K562 (cell line): Measurements from ENCODE around the gene ACOX1. TPM values are rescaled to one million over a fixed set of nuclear protein-coding genes. Genes with fewer than 3 reads are reported as not detected.
A peak's percentile ranks its signal among the peaks of the same experiment; 100 is the strongest.

ENCODE experiments used
- ATAC-seq: fragments of 200-7000 bp; cut with Tn5 transposase; 3 replicates; pipeline ENCODE4 v1.9.1; 2020; ENCODE audit warnings: moderate library complexity
- BruUV-seq: library from RNA; stranded (reverse); fragments of 400-500 nt; replicated peaks from 2 replicates; lab custom pipeline; 2021; lab: Mats Ljungman, UMichigan
- CTCF ChIA-PET: fragments of 300-600 bp; formaldehyde crosslinking; extraction: SDS; loops from one replicate; lab custom pipeline; 2021; ENCODE audit warnings: low intra/inter-chr PET ratio; lab: Yijun Ruan, JAX
- POLR2A ChIA-PET: fragments of 300-600, 350-650 bp; sonication (Branson Sonifier 250); formaldehyde crosslinking; extraction: SDS; loops from one replicate; lab custom pipeline; 2021; ENCODE audit warnings: antibody characterized with exemption, inconsistent platforms; lab: Yijun Ruan, JAX
- DNase-seq, 4 experiments: peaks; one replicate each; pipeline versions ENCODE4 v3.0.0 to v3.0.0-alpha.2; 2011 to 2018; ENCODE audit warnings: low spot score in 3 of 4, mixed read lengths in 3 of 4; ENCODE audit errors: extremely low read depth in 1 of 4
- FAIRE-seq: peaks from 2 replicates; lab custom pipeline; 2011; peaks lifted over from hg19 to GRCh38; lab: Jason Lieb, UNC
- H2AFZ ChIP-seq: 2 replicates; pipeline ENCODE4 v1.6.0; 2011; ENCODE audit warnings: low read depth, low read length, control low read depth, inconsistent platforms
- H3K27ac ChIP-seq: fragments of 200-600 bp; 3 replicates; pipeline ENCODE4 v1.8.0; 2011; ENCODE audit warnings: low read depth, mild to moderate bottlenecking, control low read depth, inconsistent platforms, low read length, moderate library complexity, mixed read lengths; ENCODE audit errors: extremely low read depth
- H3K27me3 ChIP-seq, 2 experiments: fragments of 300-600 bp in 1 of 2; 2 replicates in 1 of 2; 3 replicates in 1 of 2; pipeline versions ENCODE4 v1.6.0 to v1.8.0; 2011; ENCODE audit warnings: inconsistent platforms in 2 of 2, low read length in 2 of 2, mild to moderate bottlenecking in 1 of 2, mixed read lengths in 1 of 2, moderate library complexity in 1 of 2; ENCODE audit not compliant: control insufficient read depth in 2 of 2, insufficient read depth in 2 of 2
- H3K36me3 ChIP-seq: fragments of 300-600 bp; 3 replicates; pipeline ENCODE4 v1.8.0; 2011; ENCODE audit warnings: mild to moderate bottlenecking, low read length, inconsistent platforms; ENCODE audit not compliant: control insufficient read depth, insufficient read depth
- H3K4me1 ChIP-seq, 2 experiments: fragments of 200-600 bp in 1 of 2; replicated peaks in 1 of 2; 2 replicates in 1 of 2; 3 replicates in 1 of 2; pipeline versions ENCODE4 v1.5.1 to v1.8.0; 2011; ENCODE audit warnings: inconsistent platforms in 2 of 2, low read length in 2 of 2, mild to moderate bottlenecking in 1 of 2, mixed read lengths in 1 of 2, moderate library complexity in 1 of 2; ENCODE audit not compliant: control insufficient read depth in 2 of 2, insufficient read depth in 2 of 2
- H3K4me2 ChIP-seq: 2 replicates; pipeline ENCODE4 v1.6.1; 2011; ENCODE audit warnings: low read length, control low read depth, inconsistent platforms, mixed read lengths; ENCODE audit not compliant: insufficient read depth
- H3K4me3 ChIP-seq: fragments of 200-600 bp; sonication (generic), shearing (Covaris generic); 2 replicates; pipeline ENCODE4 v1.5.1; 2016; ENCODE audit warnings: control low read depth, inconsistent platforms
- H3K79me2 ChIP-seq: fragments of 200-600 bp; 3 replicates; pipeline ENCODE4 v1.8.0; 2011; ENCODE audit warnings: low read length, inconsistent platforms; ENCODE audit not compliant: control insufficient read depth, insufficient read depth
- H3K9ac ChIP-seq, 2 experiments: 2 replicates each; pipeline versions ENCODE4 v1.6.0 to v1.6.1; 2011; ENCODE audit warnings: low read depth in 2 of 2, low read length in 2 of 2, control low read depth in 1 of 2, inconsistent platforms in 1 of 2, mild to moderate bottlenecking in 1 of 2, mixed read lengths in 1 of 2; ENCODE audit not compliant: insufficient read depth in 1 of 2
- H3K9me1 ChIP-seq: one replicate; pipeline ENCODE4 v1.6.0; 2011; ENCODE audit warnings: inconsistent platforms, mild to moderate bottlenecking, low read length, moderate library complexity; ENCODE audit not compliant: control insufficient read depth, insufficient read depth
- H3K9me3 ChIP-seq: replicated peaks from 2 replicates; pipeline ENCODE4 v1.5.1; 2011; ENCODE audit warnings: low read depth, low read length, inconsistent platforms; ENCODE audit not compliant: control insufficient read depth, insufficient read depth
- H4K20me1 ChIP-seq: replicated peaks from 2 replicates; pipeline ENCODE4 v1.6.1; 2011; ENCODE audit warnings: low read length, inconsistent platforms, mixed read lengths; ENCODE audit not compliant: control insufficient read depth, insufficient read depth
- KDM1A ChIP-seq, 2 experiments: fragments of 450-650 bp; IDR thresholded peaks; 2 replicates each; pipeline ENCODE4 v1.6.1; 2016; ENCODE audit warnings: mild to moderate bottlenecking in 2 of 2
- KHSRP ChIP-seq: fragments of 450-650 bp; IDR thresholded peaks from 2 replicates; pipeline ENCODE4 v1.6.1; 2017
- MAFG ChIP-seq: fragments of 450-650 bp; conservative IDR thresholded peaks from 2 replicates; pipeline ENCODE4 v1.6.1; 2016; ENCODE audit warnings: missing genetic modification characterization, missing compliant biosample characterization
- SMARCA5 ChIP-seq: fragments of 450-650 bp; IDR thresholded peaks from 2 replicates; pipeline ENCODE4 v1.6.1; 2016
- TSC22D4 ChIP-seq: fragments of 450-650 bp; IDR thresholded peaks from 2 replicates; pipeline ENCODE4 v1.6.1; 2016; ENCODE audit warnings: missing genetic modification characterization, missing biosample characterization, control low read depth
- ZNF507 ChIP-seq: conservative IDR thresholded peaks from 2 replicates; pipeline ENCODE4 v1.6.1; 2017; ENCODE audit warnings: missing genetic modification characterization, missing compliant biosample characterization
- ZNF584 ChIP-seq: fragments of 200-800 bp; sonication (Bioruptor generic); IDR thresholded peaks from 2 replicates; pipeline ENCODE4 v1.6.1; 2016; ENCODE audit warnings: low read depth, mild to moderate bottlenecking, missing genetic modification characterization, missing compliant biosample characterization
- WGBS: fragments of 100-300 bp; shearing (Covaris generic); methylation state at CpG from one replicate; pipeline ENCODE4 v1.1.6; 2016; ENCODE audit warnings: low coverage, mixed read lengths; ENCODE audit not compliant: insufficient coverage; ENCODE audit errors: missing lambda C conversion rate; 5-methylcytosine and 5-hydroxymethylcytosine counted together
- in situ Hi-C: fragments of 300-500 bp; cut with MboI; formaldehyde crosslinking; loops from 4 replicates; pipeline ENCODE4 v1.15.0; 2018; ENCODE audit warnings: inconsistent platforms, mixed read lengths
- intact Hi-C: fragments of 100-400 bp; cut with micrococcal nuclease; formaldehyde crosslinking; loops from 2 replicates; pipeline ENCODE4 v1.14.2; 2022
- polyA plus RNA-seq, 8 experiments: library from polyadenylated mRNA; depleted of rRNA in 4 of 8; stranded (reverse) in 5 of 8; unstranded in 3 of 8; fragments of >200 nt; fragmentation: Nextera tagmentation in 2 of 8; fragmentation: Illumina TruSeq in 1 of 8; extraction: Ambion mirVana in 2 of 8; extraction: Trizol in 1 of 8; gene quantifications; 2 replicates each; pipeline versions ENCODE4 v1.2.1 to v1.2.3, GENCODE V29; 2011 to 2014; ENCODE audit warnings: inconsistent platforms in 1 of 8, missing spikeins in 1 of 8
- total RNA-seq, 7 experiments: library from RNA; depleted of rRNA in 6 of 7; stranded (reverse); fragments of >200 nt in 6 of 7; fragmentation: Illumina TruSeq in 2 of 7; extraction: Trizol in 2 of 7; gene quantifications; 2 replicates each; pipeline versions ENCODE4 v1.2.1 to v1.2.3, GENCODE V29; 2011 to 2021; ENCODE audit warnings: low replicate concordance in 1 of 7
- TF ChIP-seq, protein P1 (sequence below), 2 experiments: fragments of 450-650 bp; IDR thresholded peaks; 2 replicates each; pipeline ENCODE4 v1.6.1; 2016; ENCODE audit warnings: mild to moderate bottlenecking in 2 of 2, borderline replicate concordance in 1 of 2, low read depth in 1 of 2, moderate library complexity in 1 of 2
- TF ChIP-seq, protein P2 (sequence below): sonication (generic); formaldehyde crosslinking; IDR thresholded peaks from 2 replicates; pipeline ENCODE4 v1.8.0; 2022; ENCODE audit warnings: missing genetic modification reagents, mild to moderate bottlenecking, borderline replicate concordance
- TF ChIP-seq, protein P3 (sequence below): fragments of 250-450 bp; sonication (Bioruptor Pico); IDR thresholded peaks from 2 replicates; pipeline ENCODE4 v1.9.0; 2021; ENCODE audit warnings: mild to moderate bottlenecking
- TF ChIP-seq, protein P4 (sequence below): fragments of 450-650 bp; IDR thresholded peaks from 2 replicates; pipeline ENCODE4 v1.6.1; 2016; ENCODE audit warnings: antibody characterized with exemption

Gene ACOX1
- total and polyA plus RNA-seq, 9 of the 15 experiments (the other 6 are each of a cell fraction or from before 2014, with no cell fraction given): 7.8 to 24.1 (median 14.5) TPM

DNA sequence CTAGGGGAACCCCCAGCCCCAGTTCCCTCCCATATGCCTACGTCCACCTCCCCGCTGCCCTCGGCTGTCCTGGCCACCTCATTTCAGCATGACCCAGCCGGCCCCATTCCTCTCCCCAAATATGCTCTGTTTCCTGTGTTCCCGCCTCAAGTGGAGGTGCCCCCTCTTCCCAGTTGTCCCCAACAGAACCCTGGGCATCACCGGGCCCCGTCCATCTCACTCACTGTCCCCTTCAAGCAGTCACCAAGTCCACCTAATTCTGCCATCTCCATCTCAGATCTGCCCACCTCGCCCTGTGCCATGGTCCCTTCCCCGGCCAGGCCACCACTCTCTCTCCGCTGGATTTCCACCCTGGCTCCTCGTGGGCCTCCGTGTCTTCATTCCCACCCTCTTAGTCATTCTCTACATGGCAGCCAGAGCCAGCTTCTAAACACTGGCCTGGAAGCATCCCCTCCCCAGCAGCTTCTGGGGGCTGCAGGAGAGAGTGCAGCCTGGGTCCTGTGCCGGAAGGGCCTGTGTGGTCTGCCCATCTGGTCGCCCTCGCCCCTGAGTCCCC is 34.5 kb upstream of the ACOX1 start:
- ChIA-PET CTCF (interaction anchor here (0.6 to 1.9 kb wide), 5 partner anchors 108 to 285 kb away, joined by 3 to 13 read pairs (median 4); no protein-coding TSS in a partner anchor), POLR2A (interaction anchor here (0.6 to 1.5 kb wide), 3 partner anchors 8 to 31 kb away, joined by 3 to 7 read pairs (median 7); no protein-coding TSS in a partner anchor)
- intact Hi-C loops: loop anchor here (5.0 kb wide), 2 partner anchors 109 to 284 kb away; no protein-coding TSS in a partner anchor
- Histone ChIP-seq H3K9me1 (no peaks in the 10 kb centered on the region), H3K9me3 (no peaks in the 10 kb centered on the region), H3K36me3 (no peaks in the 10 kb centered on the region), H3K4me1 (peaks cover 0 to 49% of the 10 kb centered on the region in 2 experiments; a peak in 3 of 5 replicates), H3K4me2 (no peak overlapping the region), H3K79me2 (no peaks in the 10 kb centered on the region), H3K9ac (peak overlapping the region in 1 of 2 experiments; percentile 68; a peak in 1 of 4 replicates), H3K27ac (no peak overlapping the region), H3K27me3 (peaks cover 40 to 76% of the 10 kb centered on the region in 2 experiments), H3K4me3 (no peak overlapping the region), H4K20me1 (0 out of 2 replicates have a peak, but pooled peaks cover 8% of the 10 kb centered on the region), H2AFZ (no peak overlapping the region)
- BruUV-seq: no TSS peak
- ATAC-seq (no peak), DNase-seq (no peak), FAIRE-seq (no peak)
- in situ Hi-C loops: no loop called here
- 10% methylated on average over 11 of the region's 15 CpGs for WGBS
- TF ChIP-seq, protein P1, sequence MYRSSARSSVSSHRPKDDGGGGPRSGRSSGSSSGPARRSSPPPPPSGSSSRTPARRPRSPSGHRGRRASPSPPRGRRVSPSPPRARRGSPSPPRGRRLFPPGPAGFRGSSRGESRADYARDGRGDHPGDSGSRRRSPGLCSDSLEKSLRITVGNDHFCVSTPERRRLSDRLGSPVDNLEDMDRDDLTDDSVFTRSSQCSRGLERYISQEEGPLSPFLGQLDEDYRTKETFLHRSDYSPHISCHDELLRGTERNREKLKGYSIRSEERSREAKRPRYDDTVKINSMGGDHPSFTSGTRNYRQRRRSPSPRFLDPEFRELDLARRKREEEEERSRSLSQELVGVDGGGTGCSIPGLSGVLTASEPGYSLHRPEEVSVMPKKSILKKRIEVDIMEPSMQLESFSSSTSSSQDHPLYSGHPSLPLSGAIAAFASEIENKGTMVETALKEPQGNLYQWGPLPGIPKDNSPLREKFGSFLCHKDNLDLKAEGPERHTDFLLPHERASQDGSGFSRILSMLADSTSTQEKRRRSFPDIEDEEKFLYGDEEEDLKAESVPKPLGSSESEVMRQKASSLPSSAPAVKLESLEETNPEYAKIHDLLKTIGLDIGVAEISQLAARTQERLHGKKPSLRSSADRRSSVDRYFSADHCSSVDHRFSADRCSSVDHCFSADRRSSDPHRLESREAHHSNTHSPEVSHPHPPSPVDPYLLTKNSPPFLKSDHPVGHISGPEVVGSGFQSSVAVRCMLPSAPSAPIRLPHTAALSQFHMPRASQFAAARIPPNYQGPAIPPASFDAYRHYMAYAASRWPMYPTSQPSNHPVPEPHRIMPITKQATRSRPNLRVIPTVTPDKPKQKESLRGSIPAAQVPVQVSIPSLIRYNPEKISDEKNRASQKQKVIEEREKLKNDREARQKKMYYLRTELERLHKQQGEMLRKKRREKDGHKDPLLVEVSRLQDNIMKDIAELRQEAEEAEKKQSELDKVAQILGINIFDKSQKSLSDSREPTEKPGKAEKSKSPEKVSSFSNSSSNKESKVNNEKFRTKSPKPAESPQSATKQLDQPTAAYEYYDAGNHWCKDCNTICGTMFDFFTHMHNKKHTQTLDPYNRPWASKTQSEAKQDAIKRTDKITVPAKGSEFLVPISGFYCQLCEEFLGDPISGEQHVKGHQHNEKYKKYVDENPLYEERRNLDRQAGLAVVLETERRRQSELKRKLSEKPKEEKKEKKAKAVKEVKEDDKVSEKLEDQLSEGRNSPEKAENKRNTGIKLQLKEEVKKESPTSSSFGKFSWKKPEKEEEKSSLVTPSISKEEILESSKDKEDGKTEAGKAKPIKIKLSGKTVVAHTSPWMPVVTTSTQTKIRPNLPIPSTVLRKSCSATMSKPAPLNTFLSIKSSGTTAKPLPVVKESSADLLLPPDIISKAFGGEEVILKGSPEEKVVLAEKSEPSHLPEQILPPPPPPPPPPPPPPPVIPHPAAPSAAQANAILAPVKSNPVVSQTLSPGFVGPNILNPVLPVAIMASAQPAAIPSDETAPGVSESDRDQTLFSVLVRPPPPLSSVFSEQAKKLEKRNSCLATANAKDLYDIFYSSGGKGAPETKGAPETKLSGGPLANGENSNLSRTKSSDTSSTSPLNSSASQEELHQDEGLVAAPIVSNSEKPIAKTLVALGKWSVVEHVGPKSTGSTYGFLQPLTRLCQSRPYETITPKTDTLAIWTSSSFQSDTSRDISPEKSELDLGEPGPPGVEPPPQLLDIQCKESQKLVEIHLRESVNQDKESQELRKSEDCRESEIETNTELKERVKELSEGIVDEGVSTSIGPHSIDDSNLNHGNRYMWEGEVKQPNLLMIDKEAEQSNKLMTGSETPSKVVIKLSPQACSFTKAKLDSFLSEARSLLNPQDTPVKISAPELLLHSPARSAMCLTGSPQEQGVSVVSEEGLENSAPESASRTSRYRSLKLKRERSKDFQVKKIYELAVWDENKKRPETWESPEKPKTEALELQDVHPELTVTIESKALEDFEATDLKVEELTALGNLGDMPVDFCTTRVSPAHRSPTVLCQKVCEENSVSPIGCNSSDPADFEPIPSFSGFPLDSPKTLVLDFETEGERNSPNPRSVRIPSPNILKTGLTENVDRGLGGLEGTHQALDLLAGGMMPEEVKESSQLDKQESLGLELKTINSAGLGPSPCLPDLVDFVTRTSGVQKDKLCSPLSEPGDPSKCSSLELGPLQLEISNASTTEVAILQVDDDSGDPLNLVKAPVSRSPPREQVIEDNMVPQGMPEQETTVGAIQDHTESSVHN (IDR thresholded peaks at IDR 0.05; ENCODE audit: borderline replicate concordance in 1 of 2, low read depth in 1 of 2): no peak
- no peak for TF ChIP-seq MAFG (tag)
- no peak for TF ChIP-seq SMARCA5
- no peak for TF ChIP-seq KHSRP
- TF ChIP-seq, protein P2, sequence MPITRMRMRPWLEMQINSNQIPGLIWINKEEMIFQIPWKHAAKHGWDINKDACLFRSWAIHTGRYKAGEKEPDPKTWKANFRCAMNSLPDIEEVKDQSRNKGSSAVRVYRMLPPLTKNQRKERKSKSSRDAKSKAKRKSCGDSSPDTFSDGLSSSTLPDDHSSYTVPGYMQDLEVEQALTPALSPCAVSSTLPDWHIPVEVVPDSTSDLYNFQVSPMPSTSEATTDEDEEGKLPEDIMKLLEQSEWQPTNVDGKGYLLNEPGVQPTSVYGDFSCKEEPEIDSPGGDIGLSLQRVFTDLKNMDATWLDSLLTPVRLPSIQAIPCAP (CRISPR knock-in tag): no peak
- TF ChIP-seq, protein P3, sequence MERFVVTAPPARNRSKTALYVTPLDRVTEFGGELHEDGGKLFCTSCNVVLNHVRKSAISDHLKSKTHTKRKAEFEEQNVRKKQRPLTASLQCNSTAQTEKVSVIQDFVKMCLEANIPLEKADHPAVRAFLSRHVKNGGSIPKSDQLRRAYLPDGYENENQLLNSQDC (CRISPR knock-in tag): no peak
- no peak for TF ChIP-seq TSC22D4
- TF ChIP-seq, protein P4, sequence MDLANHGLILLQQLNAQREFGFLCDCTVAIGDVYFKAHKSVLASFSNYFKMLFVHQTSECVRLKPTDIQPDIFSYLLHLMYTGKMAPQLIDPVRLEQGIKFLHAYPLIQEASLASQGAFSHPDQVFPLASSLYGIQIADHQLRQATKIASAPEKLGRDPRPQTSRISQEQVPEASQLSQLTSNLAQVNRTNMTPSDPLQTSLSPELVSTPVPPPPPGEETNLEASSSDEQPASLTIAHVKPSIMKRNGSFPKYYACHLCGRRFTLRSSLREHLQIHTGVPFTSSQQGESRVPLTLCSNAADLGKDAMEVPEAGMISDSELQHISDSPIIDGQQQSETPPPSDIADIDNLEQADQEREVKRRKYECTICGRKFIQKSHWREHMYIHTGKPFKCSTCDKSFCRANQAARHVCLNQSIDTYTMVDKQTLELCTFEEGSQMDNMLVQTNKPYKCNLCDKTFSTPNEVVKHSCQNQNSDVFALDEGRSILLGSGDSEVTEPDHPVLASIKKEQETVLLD: no peak
- no peak for TF ChIP-seq ZNF584 (CRISPR knock-in tag)
- no peak for TF ChIP-seq KDM1A (IDR thresholded peaks at IDR 0.05)
- TF ChIP-seq ZNF507 (tag): no peak
